ENCODE data around the gene FUBP3.

The FUBP3 gene

DNA sequence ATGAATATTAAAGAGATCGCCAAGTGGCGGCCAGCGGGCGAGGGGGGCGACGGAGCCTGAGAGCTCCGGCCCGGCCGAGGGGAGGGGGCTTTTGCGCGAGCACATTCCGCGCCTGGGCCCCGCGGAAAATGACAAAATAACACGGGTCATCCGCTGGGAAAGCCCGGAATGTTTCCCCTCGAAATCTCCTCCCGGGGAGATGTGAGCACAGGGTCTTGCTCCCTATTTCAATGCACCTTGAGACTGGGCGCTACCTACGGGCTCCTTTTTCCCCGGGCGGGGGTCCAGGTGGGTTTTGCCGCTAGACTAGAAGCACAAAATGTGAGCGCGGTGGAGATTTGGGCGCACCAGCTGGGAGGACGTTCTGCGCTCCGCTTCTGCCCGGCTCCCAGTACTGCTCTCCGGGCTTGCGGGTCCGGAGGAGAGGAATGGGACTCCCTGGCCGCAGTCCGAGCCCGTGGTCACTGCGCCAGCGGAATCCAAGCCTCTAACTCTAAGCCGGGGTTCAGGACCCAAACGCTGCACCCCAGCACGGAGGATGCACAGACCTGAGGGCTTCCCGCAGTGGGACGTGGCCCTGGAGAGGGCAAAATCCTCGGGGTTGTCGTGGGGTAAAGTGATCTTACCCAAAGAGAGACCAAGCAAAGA, 82.2 kb downstream of the FUBP3 start:
- in situ Hi-C loops (cut with MboI; ENCODE audit: low sequenced_read_pairs): no loop called here

DNA sequence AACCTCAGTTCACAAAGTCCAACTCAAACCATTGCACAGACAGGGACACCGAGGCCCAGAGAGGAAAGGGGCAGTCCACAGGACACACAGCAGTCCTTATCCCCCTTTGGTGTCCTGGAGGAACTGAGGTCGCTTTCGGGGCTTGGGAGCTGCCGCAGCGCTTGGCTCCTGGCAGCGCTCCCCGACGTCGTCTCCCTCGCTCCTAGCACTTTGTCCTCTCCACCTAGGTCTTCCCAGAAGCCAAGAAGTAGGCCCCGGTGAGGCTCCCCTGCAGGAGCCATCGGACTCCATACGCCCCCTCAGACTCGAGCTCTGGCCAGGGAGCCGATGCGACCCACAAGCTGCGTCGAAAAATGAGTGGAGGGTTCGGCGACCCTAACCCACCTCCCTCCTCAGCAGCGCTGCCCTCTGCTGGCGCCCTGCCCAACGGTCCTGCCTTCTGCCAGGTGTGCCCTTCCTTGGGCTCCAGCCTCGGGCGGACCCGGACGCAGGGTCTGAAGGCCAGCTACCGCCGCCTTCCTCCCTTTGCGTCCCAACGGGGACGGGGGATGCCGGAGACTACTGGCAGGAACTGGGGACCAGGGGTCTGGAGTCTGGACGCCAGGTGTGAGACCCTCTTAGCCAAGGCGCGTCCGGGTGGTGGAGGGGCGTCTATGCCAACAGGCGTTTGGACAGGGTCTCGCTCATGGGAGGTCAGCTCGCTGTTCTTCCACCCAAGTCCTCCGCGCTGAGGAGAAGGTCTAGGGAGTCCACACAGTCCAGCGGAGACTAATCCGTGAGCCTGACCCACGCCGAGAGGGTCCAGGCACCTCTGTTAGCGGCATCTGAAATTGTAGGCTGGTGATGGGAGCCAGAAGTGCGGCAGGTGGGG, 83.0 kb downstream of the FUBP3 start:
- in situ Hi-C loops (cut with MboI; ENCODE audit: low sequenced_read_pairs): no loop called here

DNA sequence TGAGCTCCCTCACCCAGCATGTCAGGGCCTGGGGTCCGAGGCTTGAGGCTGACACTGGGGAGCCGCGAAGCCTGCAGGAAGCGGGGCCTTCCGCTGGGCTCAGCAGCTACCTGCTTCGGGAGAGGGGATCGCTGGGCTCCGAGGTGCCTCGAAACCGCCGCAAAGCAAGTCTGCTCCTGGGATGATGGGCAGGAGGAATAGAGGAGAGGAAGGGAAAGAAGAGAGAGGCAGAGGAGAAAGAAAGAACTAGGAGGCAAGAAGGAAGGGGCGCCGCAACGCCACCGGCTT, 83.5 kb downstream of the FUBP3 start:
- in situ Hi-C loops (cut with MboI; ENCODE audit: low sequenced_read_pairs): no loop called here

DNA sequence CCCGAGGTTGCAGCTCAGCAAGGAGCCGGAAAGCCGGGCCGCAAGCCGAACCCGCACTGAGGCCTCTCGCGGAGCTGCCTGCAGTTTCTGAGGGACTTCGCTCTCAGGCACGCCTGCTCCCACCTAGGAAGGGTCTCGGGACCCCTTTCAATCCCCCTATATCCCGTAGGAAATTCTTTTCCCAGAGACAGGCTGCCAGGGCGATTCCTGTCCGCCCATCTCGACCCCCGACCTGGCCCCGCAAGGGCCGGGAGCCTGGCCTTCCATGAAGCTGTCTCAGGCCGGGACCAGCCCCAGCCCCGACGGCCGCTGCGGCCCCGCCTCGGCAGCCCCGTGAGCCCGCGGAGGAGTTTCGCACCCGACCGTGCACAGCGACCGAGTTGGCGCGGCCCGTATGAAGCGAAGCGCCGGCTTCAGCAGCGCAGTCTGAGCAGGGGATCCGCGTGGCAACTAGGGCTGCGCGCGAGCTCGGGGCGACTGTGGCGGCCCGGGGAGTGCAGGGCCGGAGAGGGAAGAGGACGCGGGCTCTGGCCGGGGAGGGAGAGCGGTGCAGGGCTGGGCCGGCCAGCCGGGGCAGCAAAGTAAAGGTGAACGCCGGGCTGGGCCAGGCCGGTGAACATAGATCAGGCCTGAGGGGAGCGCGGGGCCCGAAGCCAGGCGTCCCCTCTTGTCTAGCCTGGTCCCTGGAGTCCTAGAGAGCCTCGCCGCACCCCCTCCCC, 84.0 kb downstream of the FUBP3 start:
- in situ Hi-C loops (cut with MboI; ENCODE audit: low sequenced_read_pairs): no loop called here

DNA sequence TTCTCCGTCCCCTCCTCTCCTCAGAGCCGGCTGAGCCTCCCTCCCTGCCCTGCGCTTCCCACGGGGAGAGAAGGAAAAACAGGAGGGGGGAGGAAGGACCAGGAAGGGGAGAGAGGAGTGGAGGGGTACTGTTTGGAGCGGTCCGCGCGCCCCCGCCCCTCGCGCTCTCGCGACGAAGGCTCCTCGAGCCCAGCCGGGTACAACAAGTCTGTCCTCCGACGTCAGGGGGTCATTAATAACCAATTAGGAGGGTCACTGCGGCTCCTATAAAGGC, 84.5 kb downstream of the FUBP3 start:
- in situ Hi-C loops (cut with MboI; ENCODE audit: low sequenced_read_pairs): no loop called here

DNA sequence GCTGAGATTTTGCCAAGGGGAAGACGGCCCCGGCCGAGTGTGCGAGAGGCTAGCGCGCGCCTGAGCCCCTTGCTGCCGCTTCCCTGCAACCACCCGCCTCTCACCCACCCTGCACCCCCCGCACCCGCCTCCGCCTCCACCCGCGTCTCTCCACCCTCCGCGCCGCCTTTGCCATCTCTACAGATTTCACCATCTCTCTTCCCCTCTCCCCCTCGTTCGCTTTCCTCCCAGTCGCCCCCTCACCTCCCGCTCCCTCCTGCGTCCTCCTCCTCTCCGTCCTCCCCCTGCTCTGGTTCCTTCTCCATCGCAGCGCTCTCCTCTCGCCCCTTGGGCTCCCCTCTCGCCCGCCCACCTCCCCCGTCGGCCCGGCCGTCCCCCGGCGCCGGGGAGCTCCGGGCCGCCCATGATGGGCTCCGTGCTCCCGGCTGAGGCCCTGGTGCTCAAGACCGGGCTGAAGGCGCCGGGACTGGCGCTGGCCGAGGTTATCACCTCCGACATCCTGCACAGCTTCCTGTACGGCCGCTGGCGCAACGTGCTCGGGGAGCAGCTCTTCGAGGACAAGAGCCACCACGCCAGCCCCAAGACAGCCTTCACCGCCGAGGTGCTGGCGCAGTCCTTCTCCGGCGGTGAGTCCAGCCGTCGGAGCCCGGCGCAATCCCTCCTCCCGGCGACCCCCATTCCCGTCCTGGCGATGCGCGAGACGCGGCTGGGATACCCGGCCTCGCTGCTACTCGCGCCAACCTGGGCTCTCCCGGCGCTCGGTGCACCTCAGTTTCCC, 85.1 kb downstream of the FUBP3 start, which contains the start of gene PRDM12:
Gene PRDM12, plus strand, starts transcription at position 344 of the 778 bp plus-strand sequence. Its CDS starts 60 bp downstream, at position 404.
- in situ Hi-C loops (cut with MboI; ENCODE audit: low sequenced_read_pairs): no loop called here

DNA sequence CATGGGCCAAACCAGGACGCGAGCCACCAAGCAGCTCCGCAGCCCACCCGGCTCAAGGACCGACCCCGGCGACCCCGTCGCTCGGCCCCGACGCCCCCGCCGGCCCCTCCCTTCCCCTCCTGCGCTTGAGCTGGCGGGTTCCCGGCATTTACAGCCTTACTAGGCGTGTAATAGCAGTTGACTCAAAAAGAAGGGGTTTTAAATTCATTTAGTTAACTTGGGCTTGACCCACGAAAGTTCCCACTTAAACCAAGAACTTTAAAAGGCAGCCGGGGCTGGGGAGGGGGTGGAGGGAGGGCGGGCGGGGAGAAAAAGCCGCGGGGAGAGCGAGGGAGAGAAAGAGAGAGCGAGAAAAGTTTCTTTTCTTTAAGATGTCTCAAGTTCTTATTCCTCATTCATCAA, 85.7 kb downstream of the FUBP3 start:
- in situ Hi-C loops (cut with MboI; ENCODE audit: low sequenced_read_pairs): no loop called here

DNA sequence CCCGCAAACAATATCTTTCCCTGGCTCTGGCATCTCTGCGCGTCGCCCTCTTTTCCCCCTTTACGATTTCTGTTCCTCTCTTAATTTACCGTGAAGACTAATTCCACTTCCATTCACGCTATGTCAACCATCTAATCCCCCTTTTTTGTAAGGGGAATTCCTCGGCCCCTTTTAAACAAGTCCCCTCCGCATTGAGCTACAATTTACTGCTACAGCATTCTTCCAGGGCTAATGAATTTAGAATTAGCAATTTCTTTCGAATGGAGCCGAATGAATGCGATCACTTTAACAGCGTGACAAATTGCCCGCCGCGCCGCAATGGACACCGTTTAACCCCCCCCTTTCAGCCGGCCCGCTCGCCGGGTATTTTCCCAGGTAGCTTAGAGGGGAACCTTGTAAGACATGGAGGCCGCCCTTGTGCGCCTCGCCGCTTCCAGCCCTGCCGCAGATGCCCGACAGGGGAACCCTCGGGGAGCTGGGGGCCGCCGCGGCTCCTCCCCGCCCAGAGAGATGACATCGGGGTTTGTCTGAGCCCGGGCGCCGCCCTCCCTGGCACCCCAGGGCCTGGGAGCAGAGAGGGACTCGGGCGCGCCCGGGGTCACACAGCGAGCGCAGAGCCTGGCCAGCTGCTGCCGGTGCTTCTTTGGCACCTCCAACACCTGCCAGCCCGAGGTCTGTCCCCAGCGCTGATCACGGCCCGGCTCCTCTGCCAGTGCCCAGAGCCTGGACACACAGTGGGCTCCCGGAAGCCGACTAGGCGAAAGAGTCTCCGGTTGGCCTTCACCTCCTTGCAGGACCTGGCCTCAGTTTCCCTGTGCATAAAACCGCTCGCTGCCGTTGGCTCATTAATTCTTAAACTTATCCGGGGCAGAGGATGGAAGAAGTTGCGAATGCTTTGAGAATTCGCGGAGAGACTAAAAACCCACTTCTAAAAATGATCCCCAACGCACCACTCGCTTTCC, 86.3 kb downstream of the FUBP3 start:
- in situ Hi-C loops (cut with MboI; ENCODE audit: low sequenced_read_pairs): no loop called here

DNA sequence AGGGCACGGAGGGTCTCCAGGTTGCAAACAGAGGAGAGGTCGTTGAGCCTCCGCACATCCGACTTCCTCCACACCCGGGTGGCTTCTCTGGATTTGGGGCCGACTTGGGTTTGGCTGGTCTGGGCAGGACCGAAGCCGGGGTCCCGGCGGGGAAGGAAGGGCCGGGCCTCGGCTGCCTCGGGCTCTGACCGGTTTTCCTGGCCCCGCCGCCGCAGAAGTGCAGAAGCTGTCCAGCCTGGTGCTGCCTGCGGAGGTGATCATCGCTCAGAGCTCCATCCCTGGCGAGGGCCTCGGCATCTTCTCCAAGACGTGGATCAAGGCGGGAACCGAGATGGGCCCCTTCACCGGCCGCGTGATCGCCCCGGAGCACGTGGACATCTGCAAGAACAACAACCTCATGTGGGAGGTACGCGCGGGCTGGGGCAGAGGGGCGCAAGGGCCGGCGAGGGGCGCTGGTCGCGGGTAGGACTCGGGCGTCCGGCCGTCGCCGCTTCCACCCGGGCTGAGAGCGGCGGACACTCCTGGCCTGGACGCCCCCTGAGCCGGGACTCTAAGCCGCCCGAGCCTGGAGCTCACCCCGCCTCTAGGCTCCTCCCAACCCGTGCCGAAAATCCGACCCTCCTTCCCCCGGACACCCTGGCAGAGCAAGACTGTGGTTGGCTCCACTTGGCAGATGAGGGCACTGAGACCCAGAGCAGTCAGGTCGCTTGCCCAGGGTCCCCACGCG, 87.2 kb downstream of the FUBP3 start:
- in situ Hi-C loops (cut with MboI; ENCODE audit: low sequenced_read_pairs): no loop called here

DNA sequence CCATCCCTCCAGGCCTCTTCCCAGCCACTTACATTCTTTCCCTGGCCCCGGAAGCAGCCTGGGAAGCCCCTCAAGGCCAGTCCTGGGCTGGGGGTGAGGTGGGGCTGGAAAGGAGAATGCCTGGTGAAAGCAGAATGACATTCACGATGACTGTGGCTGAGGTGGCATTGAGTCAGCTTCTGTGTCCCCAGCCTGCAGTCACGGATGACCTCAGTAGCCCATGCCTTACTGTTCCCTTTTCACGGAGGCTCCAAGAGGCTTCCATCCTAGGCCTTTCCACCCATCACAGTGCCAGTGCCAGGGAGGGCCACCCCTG, 87.7 kb downstream of the FUBP3 start:
- in situ Hi-C loops (cut with MboI; ENCODE audit: low sequenced_read_pairs): no loop called here

DNA sequence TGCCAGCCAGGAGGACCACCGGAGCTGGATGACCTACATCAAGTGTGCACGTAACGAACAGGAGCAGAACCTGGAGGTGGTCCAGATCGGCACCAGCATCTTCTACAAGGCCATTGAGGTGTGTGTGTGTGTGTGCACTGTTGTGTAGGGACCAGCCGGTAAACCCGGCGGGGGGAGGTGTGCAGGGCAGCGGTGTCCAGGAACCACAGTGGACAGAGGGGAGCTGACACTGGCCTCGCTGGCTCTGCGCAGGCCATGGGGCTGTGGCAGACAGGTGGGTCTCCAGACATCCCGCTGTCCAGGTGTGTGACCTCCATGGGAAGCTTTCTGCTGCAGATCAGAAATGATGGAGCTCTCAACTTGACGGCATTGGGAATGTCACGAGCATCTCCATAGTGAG, 88.8 kb downstream of the FUBP3 start:
- in situ Hi-C loops (cut with MboI; ENCODE audit: low sequenced_read_pairs): no loop called here

DNA sequence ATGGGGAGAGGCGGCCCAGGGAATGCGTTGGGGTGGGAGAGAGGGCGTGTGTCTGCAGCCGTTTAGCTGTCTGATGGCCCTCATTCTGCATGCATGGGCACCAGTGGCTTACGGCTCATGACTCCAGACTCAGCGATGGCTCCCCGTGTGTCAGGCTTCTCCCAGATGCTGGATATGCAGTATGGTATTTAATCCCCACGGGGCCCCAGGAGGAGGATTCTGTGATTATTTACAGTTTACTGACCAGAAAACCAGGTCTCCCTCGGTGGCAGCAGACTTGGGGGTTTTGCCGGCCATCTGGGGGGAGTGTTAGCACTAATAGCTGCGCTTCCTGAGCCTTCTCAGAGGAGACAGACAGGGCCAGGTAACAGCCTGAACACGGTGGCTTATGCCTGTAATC, 89.3 kb downstream of the FUBP3 start:
- in situ Hi-C loops (cut with MboI; ENCODE audit: low sequenced_read_pairs): no loop called here

DNA sequence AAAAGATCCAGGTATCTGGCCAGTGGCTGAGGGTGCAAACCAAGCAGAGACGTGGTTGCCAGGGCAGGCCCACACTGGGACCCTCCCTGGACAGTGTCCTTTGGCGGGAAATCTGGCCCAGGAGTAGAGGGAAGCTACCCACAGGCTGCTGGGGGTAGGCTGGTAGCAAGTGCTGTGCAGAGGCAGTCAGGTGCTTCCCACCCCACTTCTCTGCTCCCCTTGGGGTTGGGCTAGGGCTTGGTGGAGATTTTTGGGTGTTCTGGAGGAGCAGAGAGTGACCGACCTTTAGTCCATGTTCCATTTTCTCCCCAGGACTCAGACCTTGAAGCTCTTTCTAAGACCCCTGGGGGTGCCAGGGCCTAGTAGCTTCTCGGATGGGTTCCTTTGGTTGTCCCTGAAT, 90.6 kb downstream of the FUBP3 start:
- in situ Hi-C loops (cut with MboI; ENCODE audit: low sequenced_read_pairs): loop anchor here (10.0 kb wide), 1 partner anchor 205 kb away; no protein-coding TSS in a partner anchor

DNA sequence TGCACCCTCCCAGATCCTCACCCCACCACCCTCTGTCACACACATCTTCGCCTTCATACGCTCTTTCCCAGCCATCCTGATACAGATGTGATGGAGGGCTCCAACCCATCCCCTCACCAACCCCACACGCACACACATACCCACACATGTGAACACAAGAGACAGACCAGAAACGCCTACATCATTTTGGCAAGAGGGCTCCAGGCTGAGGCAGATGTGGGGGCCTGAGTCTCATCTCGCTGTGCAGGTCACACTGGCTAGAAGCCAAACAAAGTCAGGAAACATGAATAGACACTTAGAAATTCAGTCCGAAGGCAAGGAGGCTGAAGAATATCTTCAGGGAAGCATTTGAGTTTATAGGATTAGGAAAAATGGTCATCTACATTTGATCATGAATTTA, 91.3 kb downstream of the FUBP3 start:
- in situ Hi-C loops (cut with MboI; ENCODE audit: low sequenced_read_pairs): loop anchor here (10.0 kb wide), 1 partner anchor 206 kb away; no protein-coding TSS in a partner anchor

DNA sequence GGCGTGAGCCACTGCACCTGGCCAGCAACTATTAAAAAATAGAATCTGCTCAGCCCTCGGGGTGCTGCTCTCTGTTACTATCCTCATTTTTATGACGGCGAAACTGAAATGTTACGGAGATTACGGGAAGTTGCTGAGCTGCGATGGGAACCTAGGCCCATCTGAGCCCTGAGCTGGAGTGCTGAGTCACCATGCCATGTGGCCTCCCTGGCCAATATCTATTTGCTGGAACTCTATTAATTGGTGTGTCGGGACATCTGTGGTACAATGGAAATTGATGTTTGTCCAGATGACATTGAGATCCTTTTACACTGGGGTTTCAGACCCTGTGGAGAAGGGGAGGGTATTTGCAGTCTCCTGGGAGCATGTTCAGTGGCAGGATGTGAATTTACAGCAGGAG, 93.1 kb downstream of the FUBP3 start:
- in situ Hi-C loops (cut with MboI; ENCODE audit: low sequenced_read_pairs): loop anchor here (10.0 kb wide), 1 partner anchor 208 kb away; no protein-coding TSS in a partner anchor

DNA sequence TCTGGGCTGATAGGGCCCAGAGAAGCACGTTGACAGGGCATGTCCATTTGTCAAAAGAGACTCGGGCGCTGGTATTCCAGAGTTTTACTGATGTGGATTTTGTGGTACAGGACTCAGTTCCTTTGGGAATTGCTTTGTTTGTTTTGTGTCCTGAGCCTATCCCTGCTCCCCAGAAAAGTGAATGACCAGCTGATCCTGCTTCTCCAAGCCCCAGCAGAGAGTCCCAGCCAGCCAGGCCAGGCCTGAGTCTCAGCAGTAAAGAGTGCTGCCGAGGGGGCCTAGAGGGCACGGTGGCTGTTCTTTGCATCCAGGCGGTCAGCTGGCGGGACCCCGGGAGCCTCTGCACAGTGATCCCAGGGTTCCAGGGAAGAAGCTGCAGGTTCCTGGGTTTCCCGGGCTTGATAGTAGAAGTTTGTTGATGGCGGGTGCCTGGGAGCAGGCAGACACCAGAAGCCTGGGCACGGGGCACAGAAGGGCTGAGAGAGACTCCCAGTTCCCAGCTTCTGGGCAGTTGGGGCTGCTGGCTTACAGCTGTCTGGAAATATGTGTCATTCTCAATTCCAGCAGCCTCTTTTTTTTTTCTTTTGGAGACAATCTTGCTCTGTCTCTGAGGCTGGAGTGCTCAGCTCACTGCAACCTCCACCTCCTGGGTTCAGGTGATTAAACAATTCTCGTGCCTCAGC, 93.7 kb downstream of the FUBP3 start:
- in situ Hi-C loops (cut with MboI; ENCODE audit: low sequenced_read_pairs): loop anchor here (10.0 kb wide), 1 partner anchor 208 kb away; no protein-coding TSS in a partner anchor

DNA sequence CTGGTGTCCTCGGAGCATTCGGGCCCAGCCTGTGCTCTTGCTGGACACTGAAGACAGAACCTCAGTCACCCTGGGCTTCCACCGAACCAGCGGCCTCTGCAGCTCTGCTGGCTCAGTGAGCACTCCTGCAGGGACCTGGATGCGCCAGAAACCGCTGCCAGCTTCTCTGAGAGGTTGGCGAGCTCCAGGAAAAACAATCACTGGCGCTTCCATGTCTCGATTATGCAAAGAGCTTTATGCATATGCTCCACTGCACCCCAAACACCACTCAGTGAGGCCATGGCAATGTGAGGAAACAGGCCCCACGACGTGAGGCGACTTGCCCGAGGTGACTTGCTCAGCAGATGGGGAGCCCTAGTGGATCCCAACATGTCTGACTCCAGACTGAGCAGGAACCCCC, 96.0 kb downstream of the FUBP3 start:
- in situ Hi-C loops (cut with MboI; ENCODE audit: low sequenced_read_pairs): loop anchor here (10.0 kb wide), 1 partner anchor 211 kb away; no protein-coding TSS in a partner anchor

DNA sequence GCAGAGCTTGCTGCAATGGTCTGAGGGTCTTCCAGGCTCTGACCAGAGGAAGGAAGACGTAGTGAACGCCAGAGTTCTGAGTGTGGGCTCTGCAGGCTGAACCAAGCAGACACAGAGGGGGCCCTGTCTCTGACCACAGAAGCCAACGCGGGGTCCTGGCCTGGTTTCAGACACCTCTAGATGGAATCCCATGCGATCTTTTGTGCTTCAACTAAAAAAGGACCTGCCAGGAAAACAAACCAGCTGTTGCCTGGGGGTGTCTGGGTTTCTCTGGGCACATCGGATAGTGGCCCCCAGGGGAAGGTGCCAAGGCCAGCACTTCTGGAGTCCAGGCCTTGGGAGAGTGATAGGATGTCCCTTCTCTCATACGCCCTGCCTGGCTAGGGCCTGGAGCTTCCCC, 97.9 kb downstream of the FUBP3 start:
- in situ Hi-C loops (cut with MboI; ENCODE audit: low sequenced_read_pairs): loop anchor here (10.0 kb wide), 1 partner anchor 212 kb away; no protein-coding TSS in a partner anchor

Data from HL-60/S4 treated with phorbol 12-myristate 13-acetate at 8.2 ng/mL for 4 days and 3 days (cell line).